GM21619 (cell line): Measurements from ENCODE around the gene FBXW12.

Experiments used
- ATAC-seq: cut with Tn5 transposase; IDR thresholded peaks from one replicate; pipeline ENCODE4 v1.9.1; 2021; ENCODE audit not compliant: unreplicated experiment

Gene FBXW12

DNA sequence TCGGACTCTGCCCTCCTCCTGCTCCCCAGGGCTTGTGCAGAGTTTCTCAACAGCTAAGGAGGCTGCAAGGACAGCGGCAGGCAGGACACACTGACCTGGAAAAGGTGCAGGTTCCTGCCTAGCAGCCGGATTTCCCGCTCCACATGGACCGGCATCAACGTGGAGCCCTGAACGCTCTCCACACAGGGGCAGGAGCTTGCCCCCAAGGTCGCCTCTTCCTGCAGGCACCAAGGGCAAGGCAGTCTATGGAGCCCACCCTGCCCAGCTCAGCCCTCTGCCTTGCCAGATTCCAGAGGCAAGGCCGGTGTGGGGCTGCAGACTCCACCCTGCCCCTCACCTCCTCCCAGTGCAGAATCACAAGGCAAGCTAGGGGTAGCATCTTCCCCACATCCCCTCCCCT lies 47.1 kb downstream of the FBXW12 start:
- no peak for ATAC-seq

DNA sequence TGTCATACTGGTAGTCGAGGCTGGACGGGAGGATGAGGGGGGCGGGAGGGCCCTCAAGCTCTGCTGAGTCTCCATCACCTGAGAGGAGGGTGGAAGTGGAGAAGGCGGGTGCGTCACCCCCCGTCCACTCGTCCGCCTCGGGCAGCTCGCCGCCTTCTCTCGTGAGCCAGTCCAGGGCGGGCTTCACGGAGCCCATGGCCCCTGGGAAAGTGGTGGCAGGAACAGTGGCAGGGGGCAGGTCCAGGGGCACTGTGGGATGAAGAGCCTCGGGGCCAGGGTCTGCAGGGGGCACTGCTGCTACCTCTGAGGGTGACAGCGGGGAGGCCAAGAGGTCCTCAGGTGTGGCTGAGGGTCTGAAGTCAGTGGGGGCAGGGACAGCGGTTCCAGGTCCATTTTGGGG lies 47.6 kb downstream of the FBXW12 start:
- ATAC-seq = no peak

DNA sequence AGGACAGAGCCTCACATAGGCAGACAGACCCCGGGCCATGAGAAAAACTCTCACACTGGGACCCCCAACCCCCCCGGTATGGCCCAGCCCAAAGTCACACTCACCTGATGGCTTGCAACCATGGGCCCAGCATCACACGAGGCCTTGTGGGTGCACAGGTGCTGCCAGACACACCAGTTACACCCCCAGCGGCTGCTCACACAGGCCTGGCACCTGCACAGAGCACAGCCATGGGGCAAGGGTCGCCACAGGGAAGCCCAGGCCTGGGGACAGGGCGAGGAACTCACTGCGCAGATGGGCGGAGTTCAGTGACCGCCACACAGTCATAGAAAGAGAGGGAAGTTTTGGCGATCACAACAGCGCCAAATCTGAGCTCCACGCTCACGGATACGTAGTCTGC lies 48.5 kb downstream of the FBXW12 start:
- no peak for ATAC-seq

DNA sequence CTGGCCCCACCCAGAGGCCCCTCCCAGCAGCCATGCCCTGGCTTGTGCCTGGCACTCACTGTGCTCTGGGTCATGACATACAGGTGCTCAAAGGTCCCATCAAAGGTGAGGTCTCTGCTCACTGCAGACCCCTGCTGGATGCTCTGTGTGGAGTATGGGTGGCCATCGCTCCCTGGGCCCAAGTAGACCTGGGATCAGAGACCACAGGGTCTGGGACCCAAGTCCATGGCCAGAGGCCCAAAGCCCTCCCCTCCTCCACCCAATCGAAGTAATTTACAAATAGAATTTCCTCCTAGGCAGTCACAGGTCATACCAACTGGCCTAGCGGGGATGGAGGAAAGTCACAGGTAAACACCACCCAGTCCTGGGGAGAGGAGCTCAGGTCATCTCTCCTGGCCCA lies 50.3 kb downstream of the FBXW12 start:
- ATAC-seq = no peak

DNA sequence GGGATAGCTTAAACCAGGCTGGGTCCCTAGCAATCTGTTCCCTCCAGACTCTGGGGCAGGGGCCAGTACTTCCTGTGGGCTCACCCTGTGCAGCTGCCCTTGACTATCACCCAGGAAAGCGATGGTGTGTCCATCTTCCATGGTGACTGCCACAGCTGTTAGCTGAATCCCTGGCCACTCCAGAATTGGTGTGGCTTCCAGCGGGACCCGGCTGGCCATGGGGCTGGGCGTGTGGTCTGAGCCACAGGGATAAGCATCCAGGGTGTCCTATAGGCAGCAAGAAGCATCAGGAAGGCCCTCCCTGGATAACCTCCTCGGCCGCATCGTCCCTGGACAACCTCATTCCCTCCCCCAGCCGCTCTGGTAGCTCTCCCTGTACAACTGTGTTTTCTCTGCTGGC lies 50.7 kb downstream of the FBXW12 start:
- no peak for ATAC-seq

GRCh38 chr3:48423241-48423882 lies 51.3 kb downstream of the FBXW12 start:
- ATAC-seq = no peak

DNA sequence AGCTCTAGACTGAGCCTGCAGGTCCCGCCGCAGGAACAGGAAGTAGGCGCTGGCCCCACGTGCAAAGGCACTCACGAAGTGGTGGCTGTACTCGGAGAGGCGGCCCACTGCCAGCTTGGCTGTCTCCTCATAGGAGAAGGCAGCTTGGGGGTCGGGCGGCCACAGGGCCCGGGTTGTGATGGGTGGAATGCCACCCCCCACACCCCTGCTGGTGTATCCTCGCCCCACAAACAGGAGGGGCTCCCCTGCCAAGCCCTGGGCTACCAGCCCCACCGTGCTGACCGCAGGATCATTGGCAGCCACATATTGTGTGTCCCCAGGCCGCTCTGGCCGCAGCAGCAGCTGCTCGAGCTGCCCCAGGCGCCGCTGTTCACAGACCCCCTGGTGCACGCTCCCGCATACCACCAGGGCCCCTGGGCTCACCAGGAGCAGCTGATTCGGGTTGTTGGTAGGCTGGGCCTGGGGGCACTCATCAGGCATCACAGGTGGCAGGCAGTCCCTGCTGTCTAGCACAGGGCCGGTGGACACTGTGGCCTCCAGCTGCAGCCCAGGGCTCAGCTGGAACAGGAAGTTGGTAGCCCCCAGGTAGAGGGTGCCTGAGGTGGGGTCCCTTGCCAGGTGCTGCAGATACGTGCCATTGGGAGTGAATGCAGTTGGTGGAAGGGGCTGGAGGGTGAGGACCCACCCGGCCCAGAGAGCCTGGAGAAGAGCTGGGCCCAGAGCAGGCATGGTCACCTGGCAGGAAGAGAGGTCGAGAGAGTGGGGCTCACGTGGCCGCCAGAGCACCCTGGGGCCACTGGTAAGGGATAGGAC lies 52.1 kb downstream of the FBXW12 start:
- no peak for ATAC-seq

- no peak for ATAC-seq
Observed at GRCh38 chr3:48425281-48425812, 53.3 kb downstream of the FBXW12 start.

DNA sequence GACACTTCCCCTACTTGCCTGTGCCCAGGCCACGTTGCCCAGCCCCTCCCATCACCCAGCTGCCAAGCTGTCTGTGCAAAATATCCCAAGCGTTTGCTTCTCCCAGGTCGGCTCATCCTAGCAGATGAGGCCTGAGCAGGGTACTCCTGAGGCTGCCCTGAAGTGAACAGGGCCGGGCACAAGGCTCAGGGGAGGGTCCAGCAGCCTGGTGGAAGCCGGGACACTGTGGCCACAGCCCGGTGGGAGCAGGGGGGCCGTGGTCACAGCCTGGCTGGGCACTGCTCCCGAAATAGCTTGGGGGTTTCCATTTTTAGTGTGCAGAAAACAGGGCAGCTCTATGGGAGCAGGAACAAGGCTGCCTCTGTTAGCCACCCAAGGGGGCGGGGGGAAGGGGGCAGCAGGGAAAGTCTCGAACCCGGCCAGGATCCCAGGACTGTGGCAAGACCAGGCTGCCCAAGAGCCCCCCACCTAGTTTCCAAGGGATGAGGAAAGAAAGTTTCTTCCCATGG lies 54.4 kb downstream of the FBXW12 start:
- ATAC-seq = no peak

- ATAC-seq = no peak
Observed at GRCh38 chr3:48426944-48427629, 55.1 kb downstream of the FBXW12 start.

DNA sequence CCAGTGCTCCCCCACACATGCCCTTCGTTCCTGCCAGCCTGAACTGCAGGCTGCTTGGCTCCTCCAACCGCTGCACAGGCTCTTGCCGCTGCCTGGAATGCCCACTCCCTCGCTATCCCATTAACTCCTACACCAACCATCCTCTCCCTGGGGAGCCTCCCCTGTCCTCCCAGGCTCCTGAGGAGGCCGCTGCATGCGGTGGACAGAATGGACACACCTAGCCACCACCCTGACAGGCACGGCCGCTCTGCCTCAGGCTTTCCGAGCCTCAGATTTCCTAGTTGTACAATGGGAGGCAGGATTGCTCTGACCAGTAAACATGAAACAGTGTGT lies 55.6 kb downstream of the FBXW12 start:
- ATAC-seq = no peak

- ATAC-seq = no peak
Observed at GRCh38 chr3:48428088-48428571, 56.1 kb downstream of the FBXW12 start.

DNA sequence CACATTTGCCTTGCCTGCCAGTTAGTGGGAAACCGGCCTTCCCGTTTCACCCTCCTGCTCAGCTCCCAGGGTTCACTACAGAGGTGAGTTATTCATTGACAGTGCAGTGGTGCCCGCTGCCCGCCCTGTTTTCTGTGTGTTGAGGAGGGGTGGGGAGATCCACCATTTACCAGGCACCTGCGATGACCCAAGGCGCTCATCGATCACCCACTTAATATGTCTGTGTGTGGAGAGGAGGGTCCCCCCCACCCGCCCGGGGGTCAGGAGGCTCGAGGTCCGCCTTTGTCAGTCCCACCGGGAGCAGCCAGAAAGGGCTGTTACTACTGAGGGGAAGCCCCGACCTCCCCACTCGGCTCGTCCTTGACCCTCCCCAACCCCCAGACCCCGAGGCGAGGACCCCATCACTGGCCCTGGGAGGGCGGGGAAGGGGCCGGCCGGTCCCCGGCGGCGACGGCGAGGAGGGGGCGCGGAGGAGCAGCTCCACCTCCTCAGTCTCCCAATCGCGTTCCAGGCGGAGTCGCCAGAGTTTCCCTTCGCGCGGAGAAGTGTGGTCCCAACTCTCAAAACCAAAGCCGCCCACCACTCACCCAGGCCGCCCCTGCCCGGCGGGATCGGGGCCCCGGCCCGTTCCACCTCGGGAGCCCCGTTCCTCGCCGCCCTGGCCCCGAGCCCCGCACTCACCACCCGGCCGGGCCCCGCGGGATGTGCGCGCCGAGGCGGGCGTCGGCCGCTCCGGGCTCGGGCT lies 56.7 kb downstream of the FBXW12 start:
- ATAC-seq = peak; percentile 40

DNA sequence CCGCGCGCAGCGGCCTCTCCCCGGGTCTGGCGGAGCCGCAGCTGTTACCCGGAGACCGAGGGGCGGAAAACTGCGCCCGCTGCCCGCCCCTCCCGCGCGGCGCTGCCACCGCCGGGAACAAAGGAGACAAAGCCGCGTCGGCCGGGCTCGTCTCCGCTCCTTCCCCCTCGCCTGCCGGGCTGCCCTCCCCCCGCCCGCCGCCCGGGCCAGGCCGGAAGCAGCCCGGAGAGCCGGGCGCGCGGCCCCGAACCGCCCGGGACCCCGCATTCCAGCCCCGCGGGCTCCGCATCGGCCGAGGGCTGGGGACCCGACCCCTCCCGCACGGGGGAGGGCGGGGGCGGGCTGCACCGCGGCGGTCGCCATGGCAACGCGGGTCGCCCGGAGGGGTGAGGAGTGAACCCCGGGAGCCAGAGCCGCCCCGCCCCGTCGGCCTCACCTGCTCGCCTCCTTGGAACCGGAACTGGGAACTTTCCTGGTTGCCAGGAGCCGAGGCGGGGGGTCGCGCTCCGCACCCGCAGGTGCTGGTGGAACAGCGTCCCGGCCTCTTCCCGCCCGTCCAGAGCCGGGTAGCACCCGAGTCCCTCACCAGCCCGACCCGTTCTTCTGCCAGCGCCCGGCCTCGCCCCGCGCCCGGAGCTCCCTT lies 57.4 kb downstream of the FBXW12 start:
- ATAC-seq = peak; percentile 34

DNA sequence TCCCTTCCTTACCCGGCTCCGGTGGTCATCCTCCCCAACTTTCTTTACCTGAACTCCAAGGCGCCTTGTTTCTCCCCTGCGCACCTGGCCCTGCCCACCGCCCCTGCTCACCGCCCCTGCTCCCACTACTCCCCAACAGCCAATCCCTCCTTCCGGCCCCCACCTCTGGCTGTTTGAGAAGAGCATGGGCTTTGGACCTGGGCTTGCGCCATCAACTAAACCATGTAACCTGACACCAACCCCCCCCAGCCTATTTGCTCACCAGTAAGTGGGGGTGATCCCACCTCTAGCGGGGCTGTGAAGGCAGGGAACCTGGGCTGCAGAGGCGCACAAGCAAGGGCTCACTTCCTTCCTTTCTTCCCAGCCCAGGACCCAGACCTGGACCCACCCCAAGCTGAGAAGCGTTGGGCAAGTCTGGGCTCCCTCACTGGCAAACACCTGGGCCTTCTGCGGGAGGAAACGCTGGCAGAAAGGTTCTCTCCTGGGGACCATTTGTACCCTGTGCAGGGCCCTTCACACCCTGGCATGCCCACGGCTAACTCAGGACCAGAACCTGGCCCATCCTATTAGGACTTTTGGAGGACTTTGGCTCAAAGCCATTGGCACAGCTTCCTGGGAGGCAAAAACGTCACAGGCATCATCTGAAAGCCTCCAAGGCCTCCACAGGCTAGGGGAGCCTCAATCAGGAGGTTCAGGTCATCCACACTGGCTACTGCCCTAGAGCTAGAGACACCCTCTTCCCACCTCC lies 58.1 kb downstream of the FBXW12 start, which contains the start of gene PLXNB1:
PLXNB1 (minus strand) TSS at position 127 of the 748 bp plus-strand sequence. CDS start 5,475 bp downstream, outside the sequence.
- no peak for ATAC-seq

GRCh38 chr3:48430708-48431101 lies 58.7 kb downstream of the FBXW12 start:
- no peak for ATAC-seq

DNA sequence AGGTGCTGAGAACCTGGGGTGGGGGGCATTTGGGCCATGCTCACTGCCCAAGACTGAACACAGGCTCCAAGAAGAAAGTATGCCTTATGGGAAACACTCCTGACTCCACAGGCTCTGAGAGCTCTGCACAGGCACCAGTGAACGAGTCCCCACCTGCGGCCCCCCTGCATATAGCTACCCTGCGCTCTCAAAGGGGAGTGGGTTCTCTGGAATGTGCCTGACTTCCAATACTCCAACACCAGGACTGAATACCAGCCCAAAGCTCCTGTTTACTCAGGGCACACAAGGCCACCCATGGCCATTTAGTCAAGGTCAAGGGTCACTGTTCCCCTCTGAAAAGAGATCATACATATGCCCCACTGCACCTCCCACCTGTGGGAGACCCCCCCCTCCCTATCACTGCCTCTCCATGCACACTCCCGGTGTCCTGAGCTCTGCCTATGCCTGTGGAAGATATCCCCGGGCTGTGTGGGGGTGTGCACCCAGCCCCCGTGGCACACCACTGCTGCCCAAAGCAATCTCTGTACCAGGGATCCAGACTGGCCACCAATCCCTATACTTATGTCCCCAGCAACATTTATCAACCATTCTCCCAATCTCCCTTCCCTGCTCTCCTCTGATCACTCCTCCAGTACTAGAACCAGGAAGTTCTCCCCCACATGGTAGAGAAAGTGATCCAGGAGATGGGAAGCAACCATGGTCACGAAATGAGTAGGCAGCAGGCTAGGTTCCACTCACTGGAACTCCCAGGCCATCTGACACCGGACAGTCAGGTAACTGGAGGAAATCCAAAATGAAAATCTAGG lies 59.4 kb downstream of the FBXW12 start:
- no peak for ATAC-seq
